IPS-18c (cell line): ENCODE results near the gene DHX36.

Source experiments
- H3K4me3 ChIP-seq: 2 replicates; pipeline ENCODE4 v1.7.0; 2013; ENCODE audit warnings: low read depth, mild to moderate bottlenecking, low read length, moderate library complexity; ENCODE audit not compliant: insufficient read depth
- H3K9me3 ChIP-seq: one replicate; pipeline ENCODE4 v1.6.1; 2013; ENCODE audit warnings: mild to moderate bottlenecking, low read length, moderate library complexity; ENCODE audit not compliant: control insufficient read depth, insufficient read depth

The DHX36 gene

GRCh38 chr3:154323891-154324738 is at the start of gene DHX36:
Gene DHX36 (minus strand): TSS chr3:154324487. CDS start chr3:154324416, 71 bp downstream.
- H3K4me3 ChIP-seq = peak within 1 kb of the TSS; percentile 78
- no peaks in the 10 kb centered on the region for H3K9me3 ChIP-seq

DNA sequence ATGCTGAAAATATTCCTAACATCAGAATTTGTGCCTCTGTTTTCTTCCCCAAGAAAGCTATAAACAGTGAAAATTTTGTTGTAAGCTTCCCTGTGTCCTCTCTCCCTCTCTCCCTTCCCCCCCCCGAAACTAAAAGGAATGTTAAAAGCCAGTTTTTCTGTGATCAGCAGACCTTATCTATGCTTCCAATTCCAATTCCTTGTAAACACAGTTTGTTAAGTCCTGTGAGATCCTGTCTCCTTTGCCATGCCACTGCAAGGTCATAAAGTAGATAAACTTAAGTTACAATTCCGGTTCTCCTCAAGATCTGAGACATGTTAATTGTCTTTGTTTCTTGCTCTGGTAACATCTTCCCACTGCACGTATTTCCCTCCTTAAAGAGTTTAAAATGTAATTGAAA is 42.9 kb upstream of the DHX36 start:
- Histone ChIP-seq H3K4me3 (no peak overlapping the region), H3K9me3 (peaks cover 6% of the 10 kb centered on the region)

DNA sequence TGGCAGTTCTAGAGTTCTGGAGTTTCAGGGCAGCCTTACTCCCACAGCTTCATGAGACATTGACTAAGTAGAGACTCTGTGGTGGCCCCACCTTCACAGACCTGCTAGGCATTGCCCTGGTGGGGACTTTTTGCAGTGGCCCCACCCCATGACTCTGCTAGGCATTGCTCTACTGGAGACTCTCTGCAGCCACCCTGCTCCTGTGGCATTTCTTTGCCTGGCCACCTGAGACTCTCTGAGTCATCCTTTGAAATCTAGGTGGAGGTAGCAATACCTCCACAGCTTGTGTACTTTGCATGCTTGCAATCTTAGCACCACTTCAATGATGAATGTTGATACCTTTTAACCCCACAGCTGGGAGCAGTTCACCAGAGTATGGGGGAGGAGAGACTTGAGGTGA is 40.6 kb upstream of the DHX36 start:
- peaks cover 6% of the 10 kb centered on the region for H3K9me3 ChIP-seq
- no peak overlapping the region for H3K4me3 ChIP-seq

DNA sequence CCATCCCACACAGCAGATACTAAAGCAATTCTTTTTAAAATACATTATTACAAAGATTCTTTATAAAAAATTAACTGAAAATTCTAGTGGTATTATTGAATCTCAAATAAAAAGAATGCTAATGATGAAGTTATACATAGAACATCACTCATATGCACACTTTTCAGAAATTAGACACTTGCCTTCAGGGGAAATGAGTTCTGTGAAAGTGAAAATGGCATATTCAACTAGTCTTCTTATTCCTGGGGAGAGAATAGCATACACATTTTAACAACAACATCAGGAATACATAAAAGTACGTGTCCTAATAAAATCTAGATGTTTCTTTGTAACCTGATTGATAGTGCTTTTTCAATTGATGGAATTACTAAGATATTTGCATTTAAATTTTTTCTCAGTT is 36.8 kb upstream of the DHX36 start:
- Histone ChIP-seq H3K9me3 (peaks cover 6% of the 10 kb centered on the region), H3K4me3 (no peak overlapping the region)

DNA sequence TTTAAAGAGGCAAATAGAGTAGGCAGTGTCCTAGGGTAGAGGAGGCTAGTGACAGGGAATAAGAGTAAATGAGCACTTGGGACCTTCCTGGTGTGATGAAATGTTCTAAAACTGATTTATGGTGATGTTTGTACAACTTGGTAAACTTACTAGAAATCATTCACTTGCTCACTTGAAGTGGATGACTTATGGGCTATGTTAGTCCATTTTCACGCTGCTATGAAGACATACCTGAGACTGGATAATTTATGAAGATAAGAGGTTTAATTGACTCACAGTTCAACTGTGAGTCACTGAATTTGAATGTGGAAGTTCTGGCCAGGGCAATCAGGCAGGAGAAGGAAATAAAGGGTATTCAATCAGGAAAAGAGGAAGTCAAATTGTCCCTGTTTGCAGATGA is 31.7 kb upstream of the DHX36 start:
- no peak overlapping the region for H3K4me3 ChIP-seq
- H3K9me3 ChIP-seq = peaks cover 2% of the 10 kb centered on the region

DNA sequence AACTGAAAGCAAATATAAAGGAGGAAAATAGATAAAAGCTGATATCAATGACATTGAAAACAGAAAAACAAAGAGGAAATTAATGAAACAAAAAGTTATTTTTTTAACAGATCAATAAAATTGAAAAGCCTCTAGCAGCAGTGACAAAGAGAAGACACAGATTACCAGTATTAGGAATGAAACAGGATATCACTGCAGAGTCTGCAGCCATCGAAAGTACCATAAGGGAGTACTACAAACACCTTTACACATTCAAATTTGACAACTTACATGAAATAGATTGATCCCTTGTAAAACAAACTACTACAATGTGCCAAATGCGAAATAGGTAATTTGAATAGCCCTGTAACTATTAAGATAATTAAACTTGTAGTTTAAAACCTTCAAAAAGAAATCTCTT is 24.9 kb upstream of the DHX36 start:
- no peaks in the 10 kb centered on the region for H3K9me3 ChIP-seq
- no peak overlapping the region for H3K4me3 ChIP-seq

DNA sequence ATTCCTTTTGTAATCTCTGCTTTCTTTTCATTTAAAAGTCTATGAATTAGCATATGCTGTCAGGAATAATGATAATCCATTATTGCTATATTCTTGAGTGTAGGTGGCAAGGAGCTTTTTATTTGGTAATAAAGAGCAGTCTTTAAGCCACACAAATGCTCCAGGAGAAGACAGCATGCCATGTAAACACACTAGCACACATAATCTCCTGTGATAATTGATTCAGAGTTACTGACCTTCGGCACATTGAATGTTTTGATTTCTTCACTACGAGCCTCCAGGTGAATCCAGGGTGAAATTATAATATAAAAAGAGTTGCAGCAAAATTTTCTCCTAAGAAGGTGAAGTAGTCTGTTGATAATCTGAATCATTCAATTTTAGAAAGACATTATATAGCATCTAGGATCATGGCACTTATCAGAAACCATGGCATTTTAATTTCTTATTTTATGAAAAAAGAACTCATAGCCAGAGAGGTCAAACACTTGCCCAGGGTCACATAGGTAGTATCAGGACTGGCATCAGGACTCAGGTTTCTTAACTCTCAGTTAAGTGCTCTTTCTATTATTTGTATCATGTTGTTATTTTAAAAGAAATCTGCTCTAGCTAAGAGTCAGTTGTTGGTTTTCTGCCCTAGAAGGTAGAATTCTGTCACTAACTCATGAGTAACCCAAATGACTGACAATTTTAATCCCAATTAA is 21.3 kb upstream of the DHX36 start:
- Histone ChIP-seq H3K4me3 (no peak overlapping the region), H3K9me3 (no peaks in the 10 kb centered on the region)

- H3K4me3 ChIP-seq = no peak overlapping the region
These were observed 14.3 kb upstream of the DHX36 start for GRCh38 chr3:154338570-154338969.

DNA sequence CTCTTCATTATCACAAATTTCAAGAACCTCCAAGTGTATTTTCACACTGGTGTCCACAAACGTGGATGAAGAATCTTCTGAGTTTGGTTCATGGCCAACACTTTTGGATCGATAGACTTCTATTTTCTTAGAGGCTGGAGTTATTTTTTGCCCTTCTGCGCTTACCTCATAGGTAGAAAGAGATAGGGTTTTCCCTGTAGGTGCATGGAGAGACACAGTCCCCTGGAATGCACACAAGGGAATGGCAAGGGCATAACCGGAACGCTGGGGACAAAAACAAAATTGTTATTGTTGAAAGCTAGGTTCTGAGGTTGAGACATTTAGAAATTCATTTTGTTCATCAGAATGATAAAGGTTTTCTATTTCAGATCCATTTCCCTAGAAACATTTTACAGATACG is 13.7 kb upstream of the DHX36 start:
- Histone ChIP-seq H3K4me3 (no peak overlapping the region), H3K9me3 (no peaks in the 10 kb centered on the region)

More at GRCh38 chr3:154338570-154338969, 14.3 kb upstream of the DHX36 start:
- no peaks in the 10 kb centered on the region for H3K9me3 ChIP-seq

GRCh38 chr3:154334973-154335420 is 10.7 kb upstream of the DHX36 start:
- H3K4me3 ChIP-seq = no peak overlapping the region

GRCh38 chr3:154327871-154328270 is 3.6 kb upstream of the DHX36 start:
- H3K4me3 ChIP-seq = no peak overlapping the region
- H3K9me3 ChIP-seq = no peaks in the 10 kb centered on the region

More at GRCh38 chr3:154334973-154335420, 10.7 kb upstream of the DHX36 start:
- H3K9me3 ChIP-seq = no peaks in the 10 kb centered on the region

DNA sequence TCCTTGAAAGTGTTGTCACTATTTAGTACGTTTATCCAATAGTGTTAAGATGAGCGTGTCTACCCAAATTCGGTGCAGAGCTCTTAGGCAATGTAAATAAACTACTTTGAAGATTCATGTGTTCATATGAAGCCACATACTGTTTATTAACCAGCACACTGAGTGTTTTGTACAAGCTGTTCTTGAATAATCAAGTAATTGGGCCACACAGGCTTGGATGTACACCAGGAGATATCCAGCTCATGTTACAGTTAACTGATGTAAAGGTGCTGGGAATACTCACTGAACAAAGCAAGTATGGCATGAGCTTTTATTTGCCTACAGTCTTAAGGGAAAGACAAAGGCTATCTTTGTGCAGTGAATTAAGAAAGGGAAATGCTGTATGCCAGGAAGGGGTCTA is 632 bp upstream of the DHX36 start:
- no peaks in the 10 kb centered on the region for H3K9me3 ChIP-seq
- peak overlapping the region; percentile 78; the same call in 1 of the 2 replicates for H3K4me3 ChIP-seq

- H3K9me3 ChIP-seq = no peaks in the 10 kb centered on the region
These were observed 7.1 kb downstream of the DHX36 start for GRCh38 chr3:154316974-154317767.

DNA sequence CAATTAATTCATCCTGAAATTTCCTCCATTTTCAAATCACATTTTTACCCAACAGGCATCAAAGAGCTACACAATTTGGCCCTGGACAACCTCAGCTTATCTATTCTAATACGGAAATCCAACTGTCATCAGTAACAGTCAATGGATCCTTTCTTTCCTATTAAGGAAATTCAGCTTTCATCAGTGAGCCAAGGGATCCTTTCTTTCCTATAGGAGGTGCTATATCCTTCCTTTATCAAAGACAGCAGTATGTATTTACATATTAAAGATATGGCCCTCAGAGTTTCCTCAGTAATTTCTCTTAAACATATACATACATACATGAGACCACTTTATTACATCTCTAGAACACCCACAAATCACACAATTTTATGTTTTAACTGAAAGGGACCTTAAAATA is 10.1 kb downstream of the DHX36 start:
- Histone ChIP-seq H3K9me3 (no peaks in the 10 kb centered on the region), H3K4me3 (no peak overlapping the region)

More at GRCh38 chr3:154316974-154317767, 7.1 kb downstream of the DHX36 start:
- H3K4me3 ChIP-seq = no peak overlapping the region

- Histone ChIP-seq H3K9me3 (no peaks in the 10 kb centered on the region), H3K4me3 (no peak overlapping the region)
These were observed 13.4 kb downstream of the DHX36 start for GRCh38 chr3:154310840-154311239.

DNA sequence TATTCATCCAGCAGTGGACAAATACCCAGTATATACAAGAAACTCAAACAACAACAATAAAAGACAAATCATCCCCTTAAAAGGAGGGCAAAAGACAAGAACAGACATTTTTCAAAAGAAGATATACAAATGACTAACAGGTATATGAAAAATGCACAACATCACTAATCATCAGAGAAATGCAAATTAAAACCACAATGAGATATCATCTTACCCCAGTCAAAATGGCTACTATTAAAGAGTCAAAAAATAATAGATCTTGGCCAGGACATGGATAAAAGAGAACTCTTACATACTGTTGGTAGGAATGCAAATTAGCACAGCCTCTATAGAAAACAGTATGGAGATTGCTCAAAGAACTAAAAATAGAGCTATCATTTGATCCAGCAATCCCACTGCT is 16.9 kb downstream of the DHX36 start:
- Histone ChIP-seq H3K4me3 (no peak overlapping the region), H3K9me3 (no peaks in the 10 kb centered on the region)

GRCh38 chr3:154304936-154305335 is 19.4 kb downstream of the DHX36 start:
- no peaks in the 10 kb centered on the region for H3K9me3 ChIP-seq
- H3K4me3 ChIP-seq = no peak overlapping the region
